K562 (cell line): Measurements from ENCODE around the gene RRH. TPM values are rescaled to one million over a fixed set of nuclear protein-coding genes. Genes with fewer than 3 reads are reported as not detected.

Experiments
- CAMTA2 ChIP-seq: fragments of 250-450 bp; sonication (Bioruptor Pico); conservative IDR thresholded peaks from 2 replicates; pipeline ENCODE4 v1.5.1; 2022
- CHD1 ChIP-seq: fragments of 200-600 bp; sonication (generic); IDR thresholded peaks from one replicate; pipeline ENCODE4 v1.6.1; 2012; ENCODE audit warnings: mild to moderate bottlenecking, moderate library complexity, low read length, inconsistent platforms
- FOXO4 ChIP-seq: fragments of 450-650 bp; formaldehyde crosslinking; IDR thresholded peaks from 2 replicates; pipeline ENCODE4 v1.4.0; 2020; ENCODE audit warnings: mild to moderate bottlenecking, moderate library complexity
- HSF4 ChIP-seq: fragments of 250-450 bp; sonication (Bioruptor Pico); IDR thresholded peaks from 2 replicates; pipeline ENCODE4 v2.1.2; 2022; ENCODE audit warnings: mild to moderate bottlenecking, moderate library complexity, borderline replicate concordance
- ILK ChIP-seq: fragments of 450-650 bp; IDR thresholded peaks from 2 replicates; pipeline ENCODE4 v1.6.1; 2016; ENCODE audit warnings: missing genetic modification characterization, low read depth, mild to moderate bottlenecking, missing compliant biosample characterization, moderate library complexity, borderline replicate concordance
- KLF16 ChIP-seq: IDR thresholded peaks from 2 replicates; pipeline ENCODE4 v1.6.1; 2016; ENCODE audit warnings: antibody characterized with exemption
- LARP7 ChIP-seq: fragments of 450-650 bp; IDR thresholded peaks from 2 replicates; pipeline ENCODE4 v1.6.1; 2016
- MEF2A ChIP-seq: IDR thresholded peaks from 2 replicates; pipeline ENCODE4 v1.6.1; 2011; ENCODE audit warnings: low read depth, mild to moderate bottlenecking, low read length, moderate library complexity; ENCODE audit not compliant: control insufficient read depth
- NR3C1 ChIP-seq: sonication (generic); formaldehyde crosslinking; IDR thresholded peaks from 2 replicates; pipeline ENCODE4 v1.8.1; 2022; ENCODE audit warnings: missing genetic modification reagents
- RB1 ChIP-seq: fragments of 450-650 bp; IDR thresholded peaks from 2 replicates; pipeline ENCODE4 v1.6.1; 2017; ENCODE audit warnings: low read depth, mild to moderate bottlenecking
- STAG1 ChIP-seq: sonication (generic); formaldehyde crosslinking; IDR thresholded peaks from 2 replicates; pipeline ENCODE4 v1.5.0; 2020; ENCODE audit warnings: missing genetic modification reagents, borderline replicate concordance
- TAF9B ChIP-seq: fragments of 450-650 bp; IDR thresholded peaks from 2 replicates; pipeline ENCODE4 v1.6.1; 2018; ENCODE audit warnings: mild to moderate bottlenecking; ENCODE audit not compliant: partially characterized antibody
- TGIF2 ChIP-seq: sonication (generic); formaldehyde crosslinking; IDR thresholded peaks from 2 replicates; pipeline ENCODE4 v1.8.1; 2022; ENCODE audit warnings: mild to moderate bottlenecking, missing genetic modification reagents, moderate library complexity
- ZBTB49 ChIP-seq: sonication (generic); formaldehyde crosslinking; IDR thresholded peaks from 2 replicates; pipeline ENCODE4 v1.8.0; 2022; ENCODE audit warnings: missing genetic modification reagents, mild to moderate bottlenecking, borderline replicate concordance
- ZFP1 ChIP-seq: fragments of 450-650 bp; formaldehyde crosslinking; IDR thresholded peaks from 2 replicates; pipeline ENCODE4 v1.4.0; 2020; ENCODE audit warnings: mild to moderate bottlenecking, mixed read lengths
- ZKSCAN1 ChIP-seq: fragments of 150-350 bp; IDR thresholded peaks from 2 replicates; pipeline ENCODE4 v1.6.1; 2016; ENCODE audit warnings: low read depth, low read length
- ZNF140 ChIP-seq: fragments of 250-450 bp; sonication (Bioruptor Pico); IDR thresholded peaks from 2 replicates; pipeline ENCODE4 v1.8.0; 2021; ENCODE audit warnings: moderate library complexity, mild to moderate bottlenecking, inconsistent platforms
- ZNF174 ChIP-seq: fragments of 250-450 bp; sonication (Bioruptor Pico); IDR thresholded peaks from 2 replicates; pipeline ENCODE4 v1.4.0; 2020; ENCODE audit warnings: mild to moderate bottlenecking
- ZNF655 ChIP-seq: fragments of 250-450 bp; sonication (Bioruptor Pico); IDR thresholded peaks from 2 replicates; pipeline ENCODE4 v1.5.0; 2021
- polyA plus RNA-seq, 8 experiments: library from polyadenylated mRNA; depleted of rRNA in 4 of 8; stranded (reverse) in 5 of 8; unstranded in 3 of 8; fragments of >200 nt; fragmentation: Nextera tagmentation in 2 of 8; fragmentation: Illumina TruSeq in 1 of 8; extraction: Ambion mirVana in 2 of 8; extraction: Trizol in 1 of 8; gene quantifications; 2 replicates each; pipeline versions ENCODE4 v1.2.1 to v1.2.3, GENCODE V29; 2011 to 2014; ENCODE audit warnings: inconsistent platforms in 1 of 8, missing spikeins in 1 of 8
- total RNA-seq, 7 experiments: library from RNA; depleted of rRNA in 6 of 7; stranded (reverse); fragments of >200 nt in 6 of 7; fragmentation: Illumina TruSeq in 2 of 7; extraction: Trizol in 2 of 7; gene quantifications; 2 replicates each; pipeline versions ENCODE4 v1.2.1 to v1.2.3, GENCODE V29; 2011 to 2021; ENCODE audit warnings: low replicate concordance in 1 of 7
- TF ChIP-seq, protein P1 (sequence below): sonication (generic); formaldehyde crosslinking; IDR thresholded peaks from 2 replicates; pipeline ENCODE4 v1.8.0; 2023; ENCODE audit warnings: mild to moderate bottlenecking, missing genetic modification reagents

Gene RRH
- total and polyA plus RNA-seq, 9 of the 15 experiments (the other 6 are each of a cell fraction or from before 2014, with no cell fraction given): 0.04 to 0.31 (median 0.12) TPM; not detected in 3

- TF ChIP-seq, protein P1, sequence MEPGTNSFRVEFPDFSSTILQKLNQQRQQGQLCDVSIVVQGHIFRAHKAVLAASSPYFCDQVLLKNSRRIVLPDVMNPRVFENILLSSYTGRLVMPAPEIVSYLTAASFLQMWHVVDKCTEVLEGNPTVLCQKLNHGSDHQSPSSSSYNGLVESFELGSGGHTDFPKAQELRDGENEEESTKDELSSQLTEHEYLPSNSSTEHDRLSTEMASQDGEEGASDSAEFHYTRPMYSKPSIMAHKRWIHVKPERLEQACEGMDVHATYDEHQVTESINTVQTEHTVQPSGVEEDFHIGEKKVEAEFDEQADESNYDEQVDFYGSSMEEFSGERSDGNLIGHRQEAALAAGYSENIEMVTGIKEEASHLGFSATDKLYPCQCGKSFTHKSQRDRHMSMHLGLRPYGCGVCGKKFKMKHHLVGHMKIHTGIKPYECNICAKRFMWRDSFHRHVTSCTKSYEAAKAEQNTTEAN (CRISPR knock-in tag): 0 out of 2 replicates have a peak, but pooled peaks have one; percentile 24
- TF ChIP-seq RB1: peak; percentile 42; the same call in 1 of the 2 replicates
- TF ChIP-seq ZBTB49 (CRISPR knock-in tag): no peak
- no peak for TF ChIP-seq ZNF174 (CRISPR knock-in tag)
- TF ChIP-seq FOXO4 (CRISPR knock-in tag): no peak
- no peak; the same call in 1 of the 2 replicates for TF ChIP-seq TGIF2 (CRISPR knock-in tag)
- TF ChIP-seq TAF9B: peak; percentile 61
- no peak for TF ChIP-seq KLF16
- TF ChIP-seq LARP7: 0 out of 2 replicates have a peak, but pooled peaks have one; percentile 32
- TF ChIP-seq ZFP1 (CRISPR knock-in tag): no peak
- TF ChIP-seq HSF4 (CRISPR knock-in tag): no peak
- TF ChIP-seq ZNF655 (CRISPR knock-in tag): no peak
- TF ChIP-seq MEF2A: no peak
- TF ChIP-seq ZKSCAN1: peak; percentile 19; the same call in 1 of the 2 replicates
- no peak for TF ChIP-seq ILK (tag)
- no peak for TF ChIP-seq ZNF140
- TF ChIP-seq NR3C1 (CRISPR knock-in tag): no peak
- TF ChIP-seq CHD1: peak; percentile 11
- TF ChIP-seq STAG1: no peak
- no peak for TF ChIP-seq CAMTA2
These were observed 12.4 kb upstream of the RRH start, which contains the start of gene GAR1 (continued) for GRCh38 chr4:109815151-109816081.
